GM10847 (cell line): ENCODE measurements around the gene ATF7.

Experiments
- POLR2A ChIP-seq: IDR thresholded peaks from 2 replicates; pipeline ENCODE4 v1.6.1; 2011; ENCODE audit not compliant: insufficient read length; ENCODE audit errors: extremely low read depth

The ATF7 gene

DNA sequence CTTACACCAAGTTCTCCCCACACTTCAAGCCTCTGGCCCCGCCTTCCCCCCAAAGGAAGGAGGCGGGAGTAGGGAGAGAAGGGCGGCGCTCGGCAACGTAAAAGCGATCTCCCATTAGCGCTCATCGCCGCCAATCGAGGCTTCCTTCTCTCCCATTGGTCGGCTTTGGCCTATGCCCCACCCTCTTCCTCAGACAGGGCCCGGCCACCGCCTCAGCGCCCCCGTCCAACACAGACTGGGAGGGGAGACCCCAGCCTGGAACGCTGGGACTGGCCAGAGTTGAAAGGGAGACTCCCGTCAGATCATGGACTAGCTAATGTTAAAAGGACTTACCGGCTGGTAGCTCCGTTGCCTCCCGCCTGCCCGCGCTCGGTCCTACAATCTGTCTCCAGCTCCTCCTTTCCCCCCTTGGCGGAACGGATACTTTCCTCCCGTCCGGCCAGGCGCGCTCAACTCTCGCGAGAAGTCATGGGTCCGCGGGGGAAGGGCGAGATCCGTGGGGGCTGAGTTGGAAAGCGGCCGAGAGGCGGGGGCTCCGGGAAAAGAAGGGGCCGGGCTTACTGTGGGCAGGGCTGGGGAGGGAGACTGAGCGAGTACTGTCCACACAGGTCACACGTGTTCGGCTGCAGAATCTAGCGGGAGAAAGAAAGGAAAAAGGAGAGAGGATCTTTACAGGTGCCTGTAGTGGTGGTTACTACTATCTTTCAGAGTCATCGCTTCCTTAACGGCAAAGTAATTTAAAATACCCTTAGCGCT, at the start of gene ATF7:
Gene ATF7, minus strand, starts transcription at position 437 of the 756 bp plus-strand sequence. CDS start 25,382 bp downstream, outside the sequence.
- TF ChIP-seq POLR2A = peak; percentile 68

DNA sequence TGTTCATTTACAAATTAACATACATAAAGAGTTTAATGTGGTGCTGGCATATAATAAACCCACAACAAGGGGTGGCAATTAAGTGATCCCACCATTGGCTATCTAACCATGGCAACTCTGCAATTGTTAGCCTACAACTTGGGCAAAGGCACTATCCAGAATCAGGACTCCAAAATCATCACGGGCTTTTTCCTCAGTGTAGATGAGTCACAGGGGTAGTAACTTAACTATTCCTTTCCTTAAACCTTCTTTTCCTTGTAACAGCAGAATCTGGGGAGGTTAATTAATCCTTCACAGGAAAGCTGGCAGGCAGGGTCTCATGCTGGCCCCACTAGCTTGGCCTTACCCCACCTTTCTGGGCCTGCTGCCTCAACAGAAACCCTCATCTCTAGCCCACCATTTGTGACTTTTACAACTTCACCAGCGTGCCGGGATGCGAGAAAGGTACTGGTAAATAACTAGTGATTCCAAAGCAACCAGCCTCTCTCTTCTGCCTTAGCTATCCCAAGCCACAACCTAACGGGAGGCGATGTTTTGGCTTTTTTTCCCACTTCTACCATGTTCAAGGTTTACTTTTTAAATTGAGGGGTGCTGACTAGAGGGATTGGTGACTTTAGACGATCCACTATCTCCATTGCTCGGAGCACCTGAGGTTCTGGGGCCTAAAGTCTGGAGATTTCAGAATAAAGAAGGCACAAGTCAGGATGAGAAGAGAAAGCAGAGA, 49.0 kb upstream of the ATF7 start:
- no peak for TF ChIP-seq POLR2A

DNA sequence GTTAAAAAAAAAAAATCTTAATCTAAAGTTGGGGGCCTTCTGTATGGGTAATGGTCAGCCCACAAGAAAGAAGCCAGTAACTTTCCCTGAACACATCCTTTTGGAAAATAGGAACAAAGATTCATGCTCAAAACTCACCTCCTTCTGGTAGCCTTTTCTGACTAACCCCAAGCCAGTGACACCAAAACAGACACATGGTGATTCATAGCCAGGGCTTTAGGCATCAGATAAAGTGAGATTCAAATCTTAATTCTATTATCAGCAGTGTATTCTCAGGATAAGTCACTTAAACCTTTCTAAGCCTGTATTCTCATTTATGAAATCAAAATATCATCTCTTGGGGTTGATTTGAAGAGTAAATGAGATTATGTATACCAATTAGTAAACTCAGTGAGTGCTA, 44.8 kb upstream of the ATF7 start:
- TF ChIP-seq POLR2A = no peak

DNA sequence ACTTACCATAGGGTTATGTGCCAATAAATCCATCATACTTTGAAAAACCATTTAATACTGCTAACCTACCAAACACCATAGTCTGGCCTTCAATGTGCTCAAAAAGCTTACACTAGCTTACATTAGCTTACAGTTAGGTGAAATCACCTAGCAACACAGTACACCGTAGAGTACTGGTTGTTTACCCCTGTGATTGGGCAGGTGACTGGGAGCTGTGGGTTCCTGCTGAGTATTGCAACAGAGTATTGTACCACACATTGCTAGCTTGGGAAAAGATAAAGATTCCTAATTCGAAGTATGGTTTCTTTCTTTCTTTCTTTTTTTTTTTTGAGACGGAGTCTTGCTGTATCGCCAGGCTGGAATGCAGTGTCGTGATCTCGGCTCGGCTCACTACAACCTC, 44.1 kb upstream of the ATF7 start:
- no peak for TF ChIP-seq POLR2A

DNA sequence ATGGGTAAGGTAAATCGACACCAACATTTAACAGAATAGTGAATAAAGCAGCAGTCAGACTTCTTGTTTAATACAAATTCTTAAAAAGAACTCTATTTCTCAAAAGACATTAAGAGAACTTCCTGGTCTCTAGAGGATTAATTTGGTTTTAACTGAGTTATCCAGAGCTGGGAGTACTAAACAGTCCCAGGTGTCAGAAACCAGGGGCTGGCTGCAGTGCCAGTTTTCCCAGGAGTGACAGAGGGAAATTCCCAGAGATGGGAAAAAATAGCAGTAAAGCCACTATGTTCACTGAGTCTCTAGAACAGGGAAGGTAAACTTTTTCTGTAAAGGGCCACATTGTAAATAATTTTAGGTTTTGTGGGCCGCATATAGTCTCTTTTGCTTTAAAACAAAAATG, 40.9 kb upstream of the ATF7 start:
- TF ChIP-seq POLR2A = no peak

DNA sequence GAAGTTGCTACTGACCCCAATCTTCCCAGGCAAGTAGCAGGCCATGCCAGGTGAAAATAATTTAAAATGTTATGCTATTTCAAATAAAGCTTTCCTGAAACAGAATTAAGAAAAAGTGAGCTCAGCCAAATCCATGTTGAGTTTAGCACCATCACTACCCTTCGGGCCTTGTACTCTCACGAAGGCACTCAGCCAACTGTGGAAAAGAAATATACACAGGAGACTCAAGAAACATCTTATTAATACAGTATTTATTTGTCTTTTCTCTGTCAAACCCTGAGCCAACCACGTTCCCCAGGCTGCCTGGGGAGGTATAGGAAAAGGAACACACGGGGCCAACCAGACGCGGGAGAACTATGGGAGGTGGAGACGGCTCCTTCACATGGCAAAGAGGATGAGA, 38.8 kb upstream of the ATF7 start:
- TF ChIP-seq POLR2A = no peak

DNA sequence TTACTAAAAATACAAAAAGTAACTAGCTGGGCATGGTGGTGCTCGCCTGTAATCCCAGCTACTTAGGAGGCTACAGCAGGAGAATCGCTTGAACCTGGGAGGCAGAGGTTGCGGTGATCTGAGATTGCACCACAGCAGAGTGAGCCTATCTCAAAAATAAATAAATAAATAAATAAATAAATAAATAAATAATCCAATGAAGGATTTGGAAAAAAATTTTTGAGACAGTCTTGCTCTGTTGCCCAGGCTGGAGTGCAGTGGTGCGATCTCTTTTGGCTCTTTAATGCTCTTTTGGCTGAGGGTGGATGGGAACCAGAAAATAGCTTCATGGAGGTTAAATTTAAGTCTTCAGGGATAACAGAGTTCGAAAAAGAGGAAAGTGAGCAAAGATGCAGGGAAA, 38.0 kb upstream of the ATF7 start:
- TF ChIP-seq POLR2A = no peak

DNA sequence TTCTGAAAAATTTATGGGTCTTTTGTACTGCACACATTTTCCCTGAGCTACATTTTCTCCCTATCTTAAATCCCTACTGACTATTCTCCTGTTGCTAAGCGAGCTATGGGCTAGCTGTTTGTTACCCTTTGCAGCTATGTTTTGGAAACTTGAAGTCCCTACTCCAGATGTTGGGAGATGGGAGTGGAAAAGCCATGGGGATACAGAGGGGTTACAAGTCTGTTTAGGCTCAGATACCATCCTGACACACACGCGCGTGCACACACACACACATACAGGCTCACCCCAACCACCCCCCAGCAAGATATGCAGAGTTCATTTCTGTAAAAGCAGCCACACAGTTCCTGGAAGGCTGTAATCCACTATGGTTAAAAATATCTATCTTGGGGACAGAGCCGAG, 33.9 kb upstream of the ATF7 start:
- TF ChIP-seq POLR2A = no peak

DNA sequence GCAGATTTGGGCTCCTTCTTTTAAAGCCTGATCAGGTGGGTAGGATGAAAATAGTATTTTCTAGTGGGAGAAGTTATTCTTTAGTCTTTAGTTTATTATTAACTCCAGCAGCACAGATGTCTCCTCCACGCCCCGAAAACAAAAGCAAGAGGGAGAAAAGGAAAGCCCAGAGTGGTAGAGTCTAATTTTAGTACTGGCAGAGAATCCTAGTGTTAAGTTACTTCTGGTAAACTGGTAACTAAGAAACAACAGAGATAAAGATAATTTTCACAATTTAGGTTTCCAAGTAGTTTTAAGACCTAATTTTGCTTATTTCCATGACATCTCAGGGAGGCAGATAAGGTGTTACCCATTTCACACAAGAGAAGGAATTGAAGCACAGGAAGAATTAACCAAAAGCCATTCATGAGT, 33.4 kb upstream of the ATF7 start:
- TF ChIP-seq POLR2A = no peak

DNA sequence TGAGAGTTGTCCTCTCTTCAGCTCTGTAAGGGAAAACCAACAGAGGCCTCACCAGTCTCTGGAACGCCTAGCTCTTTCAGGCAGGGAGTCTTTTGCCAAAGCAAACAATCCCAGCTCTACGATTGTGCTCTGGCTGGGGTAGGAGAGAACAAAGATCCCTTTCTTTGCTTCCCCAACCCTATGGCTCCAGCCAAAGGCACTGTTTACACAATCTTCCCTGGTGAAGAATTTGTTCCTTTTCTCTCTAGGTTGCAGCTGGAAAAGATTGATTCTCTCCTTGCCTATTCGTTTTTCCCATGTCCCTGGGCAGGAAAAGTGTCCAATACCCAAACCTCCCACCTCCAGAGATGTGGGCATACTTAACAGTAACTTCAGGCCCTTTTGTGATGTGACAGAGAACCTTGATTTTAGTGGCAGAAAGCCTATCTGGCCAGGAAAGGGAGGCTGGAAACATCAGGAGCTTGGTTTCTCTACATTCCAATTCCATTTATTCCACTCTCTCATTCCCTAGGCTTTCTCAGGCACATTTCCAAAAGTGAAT, 32.9 kb upstream of the ATF7 start:
- no peak for TF ChIP-seq POLR2A

DNA sequence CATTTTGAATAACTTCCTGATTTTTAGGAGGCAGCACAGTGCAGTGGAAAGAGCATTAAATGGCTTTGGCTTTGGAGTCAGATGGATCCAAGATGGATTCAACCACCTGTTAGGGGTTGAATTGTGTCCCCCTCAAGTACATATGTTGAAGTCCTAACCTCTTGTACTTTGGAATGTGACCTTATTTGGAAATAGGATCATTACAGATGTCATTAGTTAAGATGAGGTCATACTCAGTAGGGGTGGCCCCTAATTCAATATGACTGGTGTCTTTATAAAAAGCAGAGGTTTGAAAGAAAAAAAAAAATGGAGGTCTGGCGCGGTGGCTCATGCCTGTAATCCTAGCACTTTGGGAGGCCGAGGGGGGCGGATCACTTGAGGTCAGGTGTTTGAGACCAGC, 30.9 kb upstream of the ATF7 start:
- no peak for TF ChIP-seq POLR2A

DNA sequence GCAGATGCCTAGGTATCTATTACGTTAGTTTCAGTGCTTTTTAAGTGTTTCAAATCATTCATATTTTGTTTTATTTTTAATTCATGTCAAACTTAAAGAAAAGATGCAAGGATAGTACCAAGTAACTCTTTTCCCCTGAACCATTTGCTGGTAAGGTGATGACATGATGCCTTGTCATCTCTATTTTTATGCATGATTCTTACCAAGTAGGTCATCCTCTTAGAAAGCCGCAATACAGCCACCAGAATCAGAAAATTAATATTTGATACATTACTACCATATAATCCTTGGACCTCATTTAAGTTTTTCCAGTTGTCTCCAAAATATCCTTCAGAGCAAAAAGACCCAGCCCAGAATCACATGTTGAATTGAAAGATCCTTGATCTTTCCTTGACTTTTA, 27.4 kb upstream of the ATF7 start:
- TF ChIP-seq POLR2A = no peak

DNA sequence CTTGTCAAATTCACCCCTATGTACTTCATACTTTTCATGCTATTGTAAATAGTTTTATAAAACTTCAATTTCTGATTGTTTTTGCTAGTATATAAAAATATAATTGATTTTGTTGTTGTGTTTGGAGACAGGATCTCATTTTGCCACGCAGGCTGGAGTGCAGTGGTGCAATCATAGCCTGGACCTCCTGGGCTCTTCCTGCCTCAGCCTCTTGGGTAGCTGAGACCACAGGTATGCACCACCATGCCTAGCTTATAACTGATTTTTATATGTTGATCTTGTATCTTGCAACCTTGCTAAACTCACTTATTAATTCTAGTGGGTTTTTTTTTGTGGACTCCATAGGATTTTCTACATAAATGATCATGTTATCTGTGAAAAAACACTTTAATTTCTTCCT, 26.2 kb upstream of the ATF7 start:
- TF ChIP-seq POLR2A = no peak

DNA sequence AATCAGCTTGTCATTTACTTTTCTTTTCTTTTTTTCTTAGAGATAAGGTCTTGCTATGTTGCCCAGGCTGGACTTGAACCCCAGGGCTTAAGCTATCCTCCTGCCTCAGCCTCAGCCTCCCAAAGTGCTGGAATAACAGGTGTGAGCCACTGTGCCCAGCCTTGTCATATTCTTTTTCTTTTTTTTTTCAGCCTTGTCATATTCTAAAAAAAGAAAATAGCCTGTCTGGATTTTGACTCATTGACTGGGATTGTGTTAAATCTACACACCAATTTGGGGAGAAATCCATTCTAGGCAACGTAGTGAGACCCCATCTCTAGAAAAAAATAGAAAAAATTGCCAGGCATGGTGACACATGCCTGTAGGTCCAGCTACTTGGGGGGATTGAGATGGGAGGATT, 25.6 kb upstream of the ATF7 start:
- no peak for TF ChIP-seq POLR2A

DNA sequence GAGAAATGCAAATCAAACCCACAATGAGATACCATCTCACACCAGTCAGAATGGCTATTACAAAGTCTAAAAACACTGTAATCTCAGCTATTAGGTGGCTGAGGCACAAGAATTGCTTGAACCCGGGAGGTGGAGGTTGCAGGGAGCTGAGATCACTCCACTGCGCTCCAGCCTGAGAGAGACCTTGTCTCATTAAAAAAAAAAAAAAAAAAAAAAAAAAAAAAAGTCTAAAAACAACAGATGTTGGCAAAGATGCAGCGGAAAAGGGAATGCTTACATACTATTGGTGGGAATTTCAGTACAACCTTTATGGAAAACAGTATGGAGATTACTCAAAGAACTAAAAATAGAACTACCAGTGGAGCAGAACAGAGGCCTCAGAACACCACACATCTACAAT, 19.0 kb upstream of the ATF7 start:
- no peak for TF ChIP-seq POLR2A

DNA sequence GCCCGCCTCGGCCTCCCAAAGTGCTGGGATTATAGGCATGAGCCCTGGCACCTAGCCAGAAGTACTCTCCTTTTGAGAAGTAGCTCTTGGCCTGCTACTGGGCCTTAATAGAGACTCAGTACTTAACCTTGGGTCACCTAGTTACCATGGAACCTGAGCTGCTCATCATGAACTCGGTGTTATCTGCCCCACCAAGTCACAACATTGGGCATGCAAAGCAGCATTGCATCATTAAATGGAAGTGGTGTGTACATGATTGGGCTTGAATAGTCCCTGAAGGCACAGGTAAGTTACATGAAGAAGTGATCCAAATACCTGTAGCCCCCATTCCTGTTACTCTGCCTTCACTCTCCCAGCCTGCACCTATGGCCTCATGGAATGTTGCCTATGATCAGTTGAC, 18.0 kb upstream of the ATF7 start:
- no peak for TF ChIP-seq POLR2A
